ENCODE data around the gene TSFM. TPM values are rescaled to one million over a fixed set of nuclear protein-coding genes. Genes with fewer than 3 reads are reported as not detected.
"Not testable (repeated sequence)": the region's sequence is repeated elsewhere in the genome, so short reads cannot be mapped to it uniquely, and the experiment has no call there.

The TSFM gene
- polyA plus RNA-seq, 1 experiment = 15.1 TPM

GRCh38 chr12:57772429-57773322, 9.9 kb upstream of the TSFM start, which contains the start of gene EEF1AKMT3:
Gene EEF1AKMT3, plus strand, starts transcription at chr12:57772614. Its CDS starts 111 bp downstream, at chr12:57772725.
- no peaks in the 10 kb centered on the region for H3K27me3 ChIP-seq (ENCODE audit: control insufficient read depth, insufficient read depth, low read length)
- DNase-seq (ENCODE audit: low read depth) = no peak
- CTCF ChIA-PET = interaction anchor here (0.6 to 1.2 kb wide), 6 partner anchors 9 to 189 kb away, joined by 3 to 4 read pairs (median 4); partner anchors contain the start of gene TSFM
- peaks cover 2% of the 10 kb centered on the region; the same call in 1 of the 2 replicates for H3K36me3 ChIP-seq (ENCODE audit: control insufficient read depth, insufficient read depth, low read length)
- POLR2A ChIA-PET = interaction anchor here (0.6 to 0.7 kb wide), 4 partner anchors 20 to 124 kb away, joined by 3 to 9 read pairs (median 3); partner anchors contain the start of gene CDK4
- no peak for TF ChIP-seq CTCF (IDR thresholded peaks at IDR 0.05; ENCODE audit: insufficient read depth, low read depth, low read length)
- peak within 1 kb of the TSS; percentile 91 for H3K4me3 ChIP-seq (ENCODE audit: low read depth, low read length)

DNA sequence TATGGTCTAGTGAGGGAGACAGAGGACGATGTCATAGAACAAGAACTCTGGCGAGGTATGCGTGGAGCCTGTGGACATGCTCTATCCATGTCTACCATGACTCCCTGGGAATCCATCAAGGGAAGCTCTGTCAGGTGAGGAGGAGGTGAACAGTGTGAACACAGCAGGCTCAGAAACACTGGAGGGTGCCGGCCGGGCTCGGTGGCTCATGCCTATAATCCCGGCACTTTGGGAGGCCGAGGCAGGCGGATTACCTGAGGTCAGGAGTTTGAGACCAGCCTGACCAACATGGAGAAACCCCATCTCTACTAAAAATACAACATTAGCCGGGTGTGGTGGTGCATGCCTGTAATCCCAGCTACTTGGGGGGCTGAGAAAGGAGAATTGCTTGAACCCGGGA, 8.0 kb upstream of the TSFM start:
- CTCF ChIA-PET = interaction anchor here (1.0 to 1.3 kb wide), 4 partner anchors 18 to 48 kb away, joined by 3 to 4 read pairs (median 3); no protein-coding TSS in a partner anchor
- POLR2A ChIA-PET; H3K27me3 ChIP-seq (ENCODE audit: control insufficient read depth, insufficient read depth, low read length); H3K4me3 ChIP-seq (ENCODE audit: low read depth, low read length); DNase-seq (ENCODE audit: low read depth); H3K36me3 ChIP-seq (ENCODE audit: control insufficient read depth, insufficient read depth, low read length): not testable (repeated sequence)

DNA sequence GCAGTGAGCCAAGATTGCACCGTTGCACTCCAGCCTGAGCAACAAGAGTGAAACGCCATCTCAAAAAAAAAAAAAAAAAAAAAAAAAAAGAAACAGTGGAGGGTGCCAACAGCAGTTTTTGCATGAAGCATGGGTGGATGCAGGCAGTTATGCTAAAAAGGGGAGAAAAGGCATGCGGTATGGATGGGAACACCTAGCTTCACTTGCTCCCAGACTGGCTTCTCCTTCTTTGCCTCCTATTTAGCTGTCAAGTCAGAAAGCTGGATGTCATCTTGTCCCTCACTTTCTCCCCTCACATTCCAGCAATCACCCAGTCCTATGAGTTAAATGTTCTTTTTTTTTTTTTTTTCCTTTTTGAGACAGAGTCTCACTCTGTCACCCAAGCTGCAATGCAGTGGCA, 7.5 kb upstream of the TSFM start:
- Histone ChIP-seq H3K36me3 (ENCODE audit: control insufficient read depth, insufficient read depth, low read length) (peaks cover 2% of the 10 kb centered on the region; the same call in 1 of the 2 replicates), H3K27me3 (ENCODE audit: control insufficient read depth, insufficient read depth, low read length) (no peaks in the 10 kb centered on the region), H3K4me3 (ENCODE audit: low read depth, low read length) (no peak overlapping the region)
- TF ChIP-seq CTCF (IDR thresholded peaks at IDR 0.05; ENCODE audit: insufficient read depth, low read depth, low read length) = no peak
- POLR2A ChIA-PET = interaction anchor here (0.5 kb wide), 1 partner anchor 60 kb away, joined by 3 read pairs; no protein-coding TSS in a partner anchor
- CTCF ChIA-PET = interaction anchor here (1.1 to 1.3 kb wide), 3 partner anchors 18 to 49 kb away, joined by 3 to 4 read pairs (median 3); no protein-coding TSS in a partner anchor
- no peak for DNase-seq (ENCODE audit: low read depth)

- no peak for TF ChIP-seq CTCF (IDR thresholded peaks at IDR 0.05; ENCODE audit: insufficient read depth, low read depth, low read length)
- no peak for DNase-seq (ENCODE audit: low read depth)
- Histone ChIP-seq H3K27me3 (ENCODE audit: control insufficient read depth, insufficient read depth, low read length) (no peaks in the 10 kb centered on the region), H3K36me3 (ENCODE audit: control insufficient read depth, insufficient read depth, low read length) (peaks cover 6% of the 10 kb centered on the region), H3K4me3 (ENCODE audit: low read depth, low read length) (no peak overlapping the region)
- POLR2A ChIA-PET = interaction anchor here (0.5 kb wide), 1 partner anchor 60 kb away, joined by 3 read pairs; no protein-coding TSS in a partner anchor
- CTCF ChIA-PET = interaction anchor here (1.1 to 1.3 kb wide), 2 partner anchors 19 to 26 kb away, joined by 3 read pairs; no protein-coding TSS in a partner anchor
Measured at GRCh38 chr12:57775563-57776246, 6.9 kb upstream of the TSFM start.

GRCh38 chr12:57776247-57776587, 6.4 kb upstream of the TSFM start:
- POLR2A ChIA-PET = no interaction called here
- TF ChIP-seq CTCF (IDR thresholded peaks at IDR 0.05; ENCODE audit: insufficient read depth, low read depth, low read length) = no peak
- no peak overlapping the region for H3K4me3 ChIP-seq (ENCODE audit: low read depth, low read length)
- CTCF ChIA-PET = no interaction called here
- no peaks in the 10 kb centered on the region for H3K27me3 ChIP-seq (ENCODE audit: control insufficient read depth, insufficient read depth, low read length)
- peaks cover 6% of the 10 kb centered on the region for H3K36me3 ChIP-seq (ENCODE audit: control insufficient read depth, insufficient read depth, low read length)
- no peak for DNase-seq (ENCODE audit: low read depth)

All from BJ (cell line).